Natural killer cell (primary cell): Measurements from ENCODE around the gene TMC8. TPM values are rescaled to one million over a fixed set of nuclear protein-coding genes. Genes with fewer than 3 reads are reported as not detected.

Source experiments
- ATAC-seq, 3 donors: fragments of 150-1000 bp in 2 of 3; fragments of 200-7000 bp in 1 of 3; cut with Tn5 transposase; 1 replicate in 1 of 3; 2 replicates in 2 of 3; pipeline ENCODE4 v1.10.0; 2021; ENCODE audit warnings: mild to moderate bottlenecking in 2 of 3, moderate library complexity in 2 of 3
- DNase-seq, 2 donors: peaks; one replicate each; pipeline versions ENCODE4 v3.0.0 to v3.0.0-alpha.2; 2013 to 2021; ENCODE audit warnings: mixed read lengths in 1 of 2
- H3K27ac ChIP-seq: one replicate; pipeline ENCODE4 v1.5.1; 2013; ENCODE audit warnings: mild to moderate bottlenecking, low read length
- H3K27me3 ChIP-seq: one replicate; pipeline ENCODE4 v1.6.1; 2013; ENCODE audit warnings: low read length; ENCODE audit not compliant: control insufficient read depth, insufficient read depth
- H3K36me3 ChIP-seq: one replicate; pipeline ENCODE4 v1.6.1; 2013; ENCODE audit warnings: low read length; ENCODE audit not compliant: control insufficient read depth, insufficient read depth
- H3K4me1 ChIP-seq: one replicate; pipeline ENCODE4 v1.6.1; 2013; ENCODE audit warnings: low read length; ENCODE audit not compliant: control insufficient read depth, insufficient read depth
- H3K4me3 ChIP-seq: one replicate; pipeline ENCODE4 v1.5.1; 2013; ENCODE audit warnings: low read length
- H3K9me3 ChIP-seq: one replicate; pipeline ENCODE4 v1.6.1; 2013; ENCODE audit warnings: low read length; ENCODE audit not compliant: control insufficient read depth, insufficient read depth
- H3K27ac Mint-ChIP-seq, 2 donors: one replicate each; pipeline ENCODE4 v1.8.0; 2022; ENCODE audit warnings: mild to moderate bottlenecking in 2 of 2, mixed read lengths in 2 of 2, moderate library complexity in 1 of 2
- H3K27me3 Mint-ChIP-seq, 2 donors: one replicate each; pipeline ENCODE4 v1.8.0; 2022; ENCODE audit warnings: low read depth in 2 of 2, mixed read lengths in 2 of 2
- H3K36me3 Mint-ChIP-seq: one replicate; pipeline ENCODE4 v1.8.0; 2022; ENCODE audit warnings: mixed read lengths
- H3K4me1 Mint-ChIP-seq, 2 donors: one replicate each; pipeline ENCODE4 v1.8.0; 2022; ENCODE audit warnings: mixed read lengths in 2 of 2
- H3K4me3 Mint-ChIP-seq: one replicate; pipeline ENCODE4 v1.8.0; 2022; ENCODE audit warnings: mild to moderate bottlenecking, moderate library complexity, mixed read lengths
- H3K9me3 Mint-ChIP-seq, 2 donors: one replicate each; pipeline ENCODE4 v1.8.0; 2022; ENCODE audit warnings: mixed read lengths in 2 of 2
- CTCF ChIP-seq: fragments of 200-600 bp; IDR thresholded peaks from one replicate; pipeline ENCODE4 v1.8.0; 2022; ENCODE audit warnings: antibody characterized with exemption
- WGBS: methylation state at CpG from one replicate; pipeline ENCODE4 v1.1.7; 2013; ENCODE audit warnings: missing lambda C conversion rate; ENCODE audit not compliant: insufficient coverage; 5-methylcytosine and 5-hydroxymethylcytosine counted together
- intact Hi-C: fragments of 100-400 bp; cut with micrococcal nuclease; formaldehyde crosslinking; loops from one replicate; pipeline ENCODE4 v1.14.2; 2022
- total RNA-seq, 4 donors: library from RNA; stranded (reverse); fragments of 120-200 nt in 1 of 4; gene quantifications; one replicate each; pipeline versions ENCODE4 v1.2.3 to v1.2.4, GENCODE V29; 2013 to 2022

The TMC8 gene
- total RNA-seq, 3 donors from 2014 or later (not counting 1 experiment from before 2014, with no cell fraction given), result 401 to 551 (median 435) TPM

GRCh38 chr17:78095035-78095434, 35.5 kb upstream of the TMC8 start:
- no peak overlapping the region for H3K4me3 ChIP-seq
- Mint-ChIP-seq H3K27ac (no peak overlapping the region), H3K4me3 (no peak overlapping the region), H3K27me3 (no peaks in the 10 kb centered on the region), H3K4me1 (no peaks in the 10 kb centered on the region), H3K9me3 (no peaks in the 10 kb centered on the region), H3K36me3 (peaks cover 20% of the 10 kb centered on the region)
- no peaks in the 10 kb centered on the region for H3K4me1 ChIP-seq
- DNase-seq (no peak), ATAC-seq (no peak)
- WGBS, result 97% methylated on average over 6 of the region's 6 CpGs
- TF ChIP-seq CTCF, result no peak
- no peaks in the 10 kb centered on the region for H3K27me3 ChIP-seq
- H3K36me3 ChIP-seq, result peaks cover 82% of the 10 kb centered on the region
- intact Hi-C loops, result no loop called here
- H3K27ac ChIP-seq, result no peak overlapping the region
- H3K9me3 ChIP-seq, result no peaks in the 10 kb centered on the region

GRCh38 chr17:78096093-78096492, 34.5 kb upstream of the TMC8 start:
- peaks cover 20% of the 10 kb centered on the region for H3K36me3 Mint-ChIP-seq
- H3K9me3 Mint-ChIP-seq, result no peaks in the 10 kb centered on the region
- Histone ChIP-seq H3K27me3 (no peaks in the 10 kb centered on the region), H3K9me3 (no peaks in the 10 kb centered on the region), H3K27ac (no peak overlapping the region), H3K4me3 (no peak overlapping the region), H3K36me3 (peaks cover 76% of the 10 kb centered on the region), H3K4me1 (no peaks in the 10 kb centered on the region)
- no peak overlapping the region for H3K4me3 Mint-ChIP-seq
- ATAC-seq (no peak), DNase-seq (no peak)
- H3K4me1 Mint-ChIP-seq, result no peaks in the 10 kb centered on the region
- intact Hi-C loops, result no loop called here
- no peak for TF ChIP-seq CTCF
- H3K27ac Mint-ChIP-seq, result no peak overlapping the region
- H3K27me3 Mint-ChIP-seq, result no peaks in the 10 kb centered on the region
- WGBS, result 98% methylated on average over 8 of the region's 9 CpGs

- Histone ChIP-seq H3K36me3 (peaks cover 74% of the 10 kb centered on the region), H3K27me3 (no peaks in the 10 kb centered on the region), H3K9me3 (no peaks in the 10 kb centered on the region), H3K4me1 (no peaks in the 10 kb centered on the region), H3K27ac (no peak overlapping the region), H3K4me3 (no peak overlapping the region)
- H3K27ac Mint-ChIP-seq, result no peak overlapping the region
- H3K27me3 Mint-ChIP-seq, result no peaks in the 10 kb centered on the region
- H3K9me3 Mint-ChIP-seq, result no peaks in the 10 kb centered on the region
- H3K36me3 Mint-ChIP-seq, result peaks cover 8% of the 10 kb centered on the region
- ATAC-seq, result no peak
- no peak for DNase-seq
- H3K4me3 Mint-ChIP-seq, result no peak overlapping the region
- no peak for TF ChIP-seq CTCF
- H3K4me1 Mint-ChIP-seq, result no peaks in the 10 kb centered on the region
- WGBS, result 96% methylated on average over 5 of the region's 5 CpGs
- intact Hi-C loops, result no loop called here
These were observed 29.5 kb upstream of the TMC8 start for GRCh38 chr17:78101112-78101511.

- Mint-ChIP-seq H3K9me3 (no peaks in the 10 kb centered on the region), H3K4me3 (no peak overlapping the region), H3K4me1 (no peaks in the 10 kb centered on the region), H3K27me3 (no peaks in the 10 kb centered on the region), H3K27ac (no peak overlapping the region), H3K36me3 (peaks cover 8% of the 10 kb centered on the region)
- no peak overlapping the region for H3K27ac ChIP-seq
- no peaks in the 10 kb centered on the region for H3K27me3 ChIP-seq
- 97% methylated on average over 9 of the region's 10 CpGs for WGBS
- H3K4me3 ChIP-seq, result no peak overlapping the region
- no peak for ATAC-seq
- peaks cover 70% of the 10 kb centered on the region for H3K36me3 ChIP-seq
- no peak for DNase-seq
- intact Hi-C loops, result no loop called here
- no peaks in the 10 kb centered on the region for H3K9me3 ChIP-seq
- TF ChIP-seq CTCF, result no peak
- no peaks in the 10 kb centered on the region for H3K4me1 ChIP-seq
These were observed 29.0 kb upstream of the TMC8 start for GRCh38 chr17:78101542-78101941.
